Left renal cortex interstitium (tissue), 4 donors: ENCODE measurements around the gene KIF18A. TPM values are rescaled to one million over a fixed set of nuclear protein-coding genes. Genes with fewer than 3 reads are reported as not detected.
"Not testable (repeated sequence)": the region's sequence is repeated elsewhere in the genome, so short reads cannot be mapped to it uniquely, and the experiment has no call there.

Experiments used
- DNase-seq, 4 donors: peaks; one replicate each; pipeline ENCODE4 v3.0.0-alpha.2; 2013; ENCODE audit warnings: low read depth in 4 of 4, low spot score in 2 of 4, missing footprints in 1 of 4
- polyA plus RNA-seq, 4 donors: library from polyadenylated mRNA; unstranded; fragments of 120-200 nt; gene quantifications; one replicate each; pipeline ENCODE4 v1.2.1, GENCODE V29; 2013; ENCODE audit not compliant: insufficient read length in 4 of 4

The KIF18A gene
- 10 to 100 TPM; 10.3 to 11.6 (median 10.5) TPM for polyA plus RNA-seq

- DNase-seq, result peak; percentile 93 to 98 (median 96)
Measured at GRCh38 chr11:28107750-28108618, at the start of gene KIF18A, which contains the start of gene METTL15. Gene KIF18A (minus strand): TSS chr11:28108156. CDS start chr11:28097947, 10,209 bp downstream. Gene METTL15 (plus strand): TSS chr11:28108388. CDS start chr11:28113335, 4,947 bp downstream.

GRCh38 chr11:28153586-28153985 is 45.6 kb upstream of the KIF18A start:
- no peak for DNase-seq

DNA sequence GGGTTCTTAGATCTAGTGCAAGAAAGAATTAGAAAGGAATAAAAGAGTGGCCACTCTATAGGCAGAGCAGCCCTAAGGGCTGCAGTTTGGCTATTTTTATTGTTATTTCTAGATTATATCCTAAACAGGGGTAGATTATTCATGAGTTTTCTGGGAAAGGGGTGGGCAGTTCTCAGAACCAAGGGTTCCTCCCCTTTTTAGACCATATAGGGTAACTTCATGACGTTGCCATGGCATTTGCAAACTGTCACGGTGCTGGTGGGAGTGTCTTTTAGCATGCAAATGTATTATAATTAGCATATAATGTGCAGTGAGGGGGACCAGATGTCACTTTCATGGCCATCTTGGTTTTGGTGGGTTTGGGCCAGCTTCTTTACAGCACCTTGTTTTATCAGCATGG is 44.8 kb upstream of the KIF18A start:
- no peak for DNase-seq

DNA sequence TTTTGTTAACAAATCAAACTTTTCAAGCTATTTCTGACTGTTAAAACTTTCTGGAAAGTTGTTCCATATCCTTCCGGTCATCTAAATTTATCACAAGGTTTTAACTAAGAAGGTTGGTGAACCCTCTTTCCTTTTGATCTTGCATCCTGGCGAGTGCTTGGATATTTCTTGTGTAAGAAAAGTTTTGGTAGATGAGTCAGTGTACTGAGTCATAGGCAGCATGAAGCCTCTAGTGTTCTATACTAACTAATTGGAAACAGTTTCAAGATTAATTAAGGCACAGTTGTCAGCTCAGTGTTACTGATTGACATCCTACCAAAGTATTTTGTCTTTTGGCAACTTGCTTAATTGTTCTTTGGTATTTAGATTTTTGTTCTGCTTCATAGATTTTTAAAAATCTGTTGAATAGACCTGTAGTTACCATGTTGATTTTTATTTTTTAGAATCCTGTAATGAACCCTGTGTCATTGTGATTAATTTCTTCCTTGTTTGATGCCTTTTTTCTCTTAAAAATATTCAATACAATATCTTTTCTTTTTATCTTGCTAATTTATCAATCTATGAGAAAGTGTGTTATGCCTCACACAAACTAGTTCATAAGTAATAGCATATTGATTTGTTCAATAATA is 38.3 kb upstream of the KIF18A start:
- DNase-seq, result no peak

- no peak for DNase-seq
Measured at GRCh38 chr11:28144808-28145207, 36.9 kb upstream of the KIF18A start.

- no peak for DNase-seq
Measured at GRCh38 chr11:28142724-28143123, 34.8 kb upstream of the KIF18A start.

DNA sequence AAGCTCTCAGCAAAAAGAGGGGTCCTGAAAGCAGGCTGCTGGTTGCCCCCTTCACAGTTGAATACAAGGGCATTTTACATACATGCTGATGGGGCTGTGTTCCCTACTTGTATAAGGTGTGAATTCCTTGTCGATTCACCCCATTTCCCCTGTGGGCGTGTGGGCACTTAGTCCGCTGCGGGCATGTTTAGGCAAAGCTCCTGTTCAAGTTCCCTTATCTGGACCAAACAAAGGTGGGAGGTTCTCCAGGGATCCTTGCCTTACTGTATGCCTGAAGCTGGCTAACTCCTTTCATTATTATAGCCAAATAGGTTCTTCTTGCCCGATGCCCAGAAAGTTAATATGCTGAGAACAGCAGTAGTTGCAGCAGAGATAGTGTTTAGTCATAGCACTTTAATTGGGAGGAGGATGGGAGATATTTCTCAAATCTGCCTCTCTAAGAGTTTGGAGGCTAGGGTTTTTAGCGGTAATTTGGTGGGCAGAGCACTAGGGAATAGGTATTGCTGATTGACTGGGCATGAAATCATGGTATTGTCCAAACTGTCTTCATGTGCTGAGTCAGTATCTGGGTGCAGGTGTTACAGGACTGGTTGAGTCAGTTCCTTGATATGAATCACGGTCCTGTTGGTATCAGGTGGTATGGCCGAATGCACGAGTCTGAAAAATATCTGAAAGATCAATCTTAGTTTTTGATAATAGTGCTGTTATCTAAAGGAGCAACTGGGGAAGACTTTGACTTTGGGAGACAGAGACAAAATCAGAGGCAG is 32.9 kb upstream of the KIF18A start:
- no peak for DNase-seq

GRCh38 chr11:28139841-28140415 is 32.0 kb upstream of the KIF18A start:
- DNase-seq, result no peak

DNA sequence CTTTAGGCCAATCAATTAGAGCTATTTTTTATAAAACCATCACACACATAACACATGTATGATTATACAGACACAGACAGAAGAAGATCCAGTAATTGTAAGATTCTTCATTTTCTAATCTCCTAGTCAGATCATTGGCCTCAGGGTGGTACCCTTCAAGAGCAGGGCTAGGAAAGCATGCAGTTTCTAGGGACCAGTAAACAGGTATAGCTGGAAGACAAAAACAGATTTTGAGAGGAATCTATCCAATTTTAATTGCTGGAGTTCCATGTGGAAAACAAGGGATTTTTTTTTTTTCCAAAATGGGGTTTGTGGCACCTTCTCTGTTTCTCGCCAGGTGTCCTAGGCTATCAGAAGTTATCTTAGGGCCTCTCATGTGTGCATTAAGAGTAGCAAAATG is 29.9 kb upstream of the KIF18A start:
- DNase-seq, result no peak

DNA sequence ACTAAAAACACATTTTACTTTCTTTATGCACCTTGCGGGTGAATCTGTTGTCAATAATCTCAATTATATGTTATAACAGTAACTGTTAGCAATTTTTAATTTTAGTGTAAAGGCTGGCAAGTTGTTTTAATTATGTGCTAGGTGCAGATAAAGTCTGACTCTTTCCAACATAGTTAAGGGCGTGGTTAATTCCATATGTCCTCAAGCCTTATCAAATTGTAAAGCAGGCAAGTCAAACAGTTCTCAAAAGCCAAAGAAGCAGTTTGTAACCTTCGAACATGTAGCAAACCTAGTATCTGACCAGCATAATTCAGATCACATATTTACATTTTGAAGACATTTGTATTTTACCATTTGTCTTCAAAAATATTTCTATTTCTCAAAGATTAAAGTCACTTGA is 29.4 kb upstream of the KIF18A start:
- no peak for DNase-seq

GRCh38 chr11:28136157-28136556 is 28.2 kb upstream of the KIF18A start:
- DNase-seq, result not testable (repeated sequence)

DNA sequence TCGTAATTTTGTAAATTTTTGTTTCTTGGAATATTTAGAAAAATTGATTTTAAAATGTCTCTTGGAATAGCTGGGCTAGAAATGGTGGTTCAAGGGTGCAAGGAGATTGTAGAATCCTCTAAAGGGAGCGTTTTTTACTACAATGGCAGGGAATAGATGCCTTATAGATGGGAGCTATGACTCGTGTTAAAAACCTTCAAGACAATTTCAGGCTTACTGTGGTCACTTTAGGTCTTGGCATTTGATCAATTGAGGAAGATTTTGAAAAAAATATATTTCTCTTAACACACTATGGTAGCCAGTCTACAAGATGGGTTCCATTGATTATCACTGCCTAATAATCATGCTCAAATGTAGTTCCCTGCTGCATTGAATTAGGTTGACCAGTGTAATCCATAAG is 25.2 kb upstream of the KIF18A start:
- DNase-seq, result no peak

- no peak for DNase-seq
Measured at GRCh38 chr11:28132548-28132947, 24.6 kb upstream of the KIF18A start.

DNA sequence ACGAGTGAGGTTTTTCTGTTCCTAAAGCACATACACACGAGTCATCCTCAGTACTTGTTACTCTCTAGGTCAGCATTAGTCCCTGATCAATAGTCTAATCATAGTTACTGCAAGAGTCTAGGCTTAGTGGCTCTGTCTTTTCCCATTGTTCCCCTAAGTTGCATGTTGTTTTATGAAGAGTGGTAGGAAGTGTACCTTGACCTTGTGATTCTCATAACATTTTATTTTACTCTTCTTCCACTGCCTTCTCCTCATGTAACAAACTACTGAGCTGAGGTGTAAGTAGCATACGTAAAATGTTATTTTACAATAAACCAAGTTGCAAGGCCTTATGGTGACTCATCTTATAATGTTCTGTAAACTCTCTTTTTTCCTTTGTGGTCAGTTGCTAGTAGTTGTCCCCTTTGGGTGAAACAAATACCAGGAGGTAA is 15.2 kb upstream of the KIF18A start:
- no peak for DNase-seq

GRCh38 chr11:28117712-28118111 is 9.8 kb upstream of the KIF18A start:
- no peak for DNase-seq

- DNase-seq, result no peak
Measured at GRCh38 chr11:28114731-28115130, 6.8 kb upstream of the KIF18A start.

GRCh38 chr11:28114116-28114515 is 6.2 kb upstream of the KIF18A start:
- no peak for DNase-seq

GRCh38 chr11:28110821-28111200 is 2.9 kb upstream of the KIF18A start:
- no peak for DNase-seq

GRCh38 chr11:28110108-28110820 is 2.3 kb upstream of the KIF18A start:
- DNase-seq, result peak; percentile 28 to 64 (median 56)

GRCh38 chr11:28108958-28109357 is 1.0 kb upstream of the KIF18A start:
- DNase-seq, result no peak
